Ishikawa (cell line): ENCODE data around the gene POLN.

Experiments
- EP300 ChIP-seq: IDR thresholded peaks from 2 replicates; pipeline ENCODE4 v1.6.1; 2012; ENCODE audit warnings: borderline replicate concordance
- NFIC ChIP-seq: IDR thresholded peaks from 2 replicates; pipeline ENCODE4 v1.6.1; 2012
- RAD21 ChIP-seq: IDR thresholded peaks from 2 replicates; pipeline ENCODE4 v1.6.1; 2012; ENCODE audit warnings: low read depth
- REST ChIP-seq: IDR thresholded peaks from 2 replicates; pipeline ENCODE4 v1.6.1; 2012; ENCODE audit warnings: low read depth, mild to moderate bottlenecking

GRCh38 chr4:2241410-2242353, at the start of gene POLN, which contains the start of gene HAUS3:
- TF ChIP-seq EP300 = no peak
- TF ChIP-seq NFIC = no peak
- TF ChIP-seq REST = no peak
- TF ChIP-seq RAD21 = no peak
